H4 (cell line): Measurements from ENCODE around the gene IL1RL2. TPM values are rescaled to one million over a fixed set of nuclear protein-coding genes. Genes with fewer than 3 reads are reported as not detected.

Experiments used
- DNase-seq: peaks from one replicate; pipeline ENCODE4 v3.0.0-alpha.2; 2015; ENCODE audit warnings: low spot score
- total RNA-seq: library from RNA; depleted of rRNA; stranded (reverse); fragments of >200 nt; shearing (Covaris generic); gene quantifications from 2 replicates; pipeline ENCODE4 v1.2.3, GENCODE V29; 2014

The IL1RL2 gene
- total RNA-seq, 1 experiment from 2014 or later = not detected

- DNase-seq = no peak
Measured at GRCh38 chr2:102194609-102195268, 7.9 kb downstream of the IL1RL2 start.

GRCh38 chr2:102197389-102198137 is 10.7 kb downstream of the IL1RL2 start:
- DNase-seq = no peak

- no peak for DNase-seq
Measured at GRCh38 chr2:102200539-102200938, 13.7 kb downstream of the IL1RL2 start.

- DNase-seq = no peak
Measured at GRCh38 chr2:102204638-102205037, 17.8 kb downstream of the IL1RL2 start.

GRCh38 chr2:102206666-102207341 is 20.0 kb downstream of the IL1RL2 start:
- peak; percentile 95 for DNase-seq

GRCh38 chr2:102208774-102209173 is 22.0 kb downstream of the IL1RL2 start:
- DNase-seq = no peak

- DNase-seq = no peak
Measured at GRCh38 chr2:102209474-102209873, 22.7 kb downstream of the IL1RL2 start.

- DNase-seq = no peak
Measured at GRCh38 chr2:102217032-102217431, 30.2 kb downstream of the IL1RL2 start.

GRCh38 chr2:102224824-102225739 is 38.3 kb downstream of the IL1RL2 start:
- no peak for DNase-seq

- DNase-seq = no peak
Measured at GRCh38 chr2:102226171-102226570, 39.3 kb downstream of the IL1RL2 start.

GRCh38 chr2:102226612-102227391 is 40.0 kb downstream of the IL1RL2 start:
- DNase-seq = no peak

- DNase-seq = no peak
Measured at GRCh38 chr2:102229141-102229769, 42.4 kb downstream of the IL1RL2 start.

- DNase-seq = no peak
Measured at GRCh38 chr2:102230410-102230909, 43.6 kb downstream of the IL1RL2 start.

- no peak for DNase-seq
Measured at GRCh38 chr2:102233132-102233884, 46.5 kb downstream of the IL1RL2 start.

GRCh38 chr2:102235042-102235473 is 48.2 kb downstream of the IL1RL2 start:
- DNase-seq = peak; percentile 38

- DNase-seq = no peak
Measured at GRCh38 chr2:102235491-102235890, 48.7 kb downstream of the IL1RL2 start.

- DNase-seq = no peak
Measured at GRCh38 chr2:102236132-102236531, 49.3 kb downstream of the IL1RL2 start.

- DNase-seq = no peak
Measured at GRCh38 chr2:102237176-102237575, 50.4 kb downstream of the IL1RL2 start.

- peak; percentile 32 for DNase-seq
Measured at GRCh38 chr2:102238039-102238756, 51.4 kb downstream of the IL1RL2 start.
